ENCODE data around the gene PAMR1. TPM values are rescaled to one million over a fixed set of nuclear protein-coding genes. Genes with fewer than 3 reads are reported as not detected.

PAMR1 gene
- total RNA-seq, 1 experiment from 2014 or later = 0.62 TPM

GRCh38 chr11:35474688-35475087, 50.7 kb downstream of the PAMR1 start:
- CTCF ChIA-PET = no interaction called here
- H3K9me3 ChIP-seq (ENCODE audit: low read depth, low read length, poor library complexity, severe bottlenecking) = no peaks in the 10 kb centered on the region
- POLR2A ChIA-PET (ENCODE audit: low non-redundant PET) = no interaction called here
- H3K4me3 ChIP-seq (ENCODE audit: low read depth, low read length, poor library complexity, severe bottlenecking) = no peak overlapping the region
- H3K27ac ChIP-seq (ENCODE audit: low read depth, low read length, poor library complexity, severe bottlenecking) = no peak overlapping the region
- BruUV-seq (replicated peaks) = no TSS peak
- H3K4me1 ChIP-seq (ENCODE audit: insufficient read depth, low read length, poor library complexity, severe bottlenecking) = peaks cover 5% of the 10 kb centered on the region
- intact Hi-C loops (cut with micrococcal nuclease; ENCODE audit: unreplicated experiment) = no loop called here
- no peaks in the 10 kb centered on the region for H3K36me3 ChIP-seq (ENCODE audit: insufficient read depth, low read length, poor library complexity, severe bottlenecking)
- TF ChIP-seq EZH2 (IDR thresholded peaks at IDR 0.05; ENCODE audit: borderline replicate concordance, low read depth, low read length, poor library complexity, severe bottlenecking) = no peak
- H3K27me3 ChIP-seq (replicated peaks; ENCODE audit: insufficient read depth, low read depth, low read length, poor library complexity) = peaks cover 8% of the 10 kb centered on the region
- DNase-seq (ENCODE audit: low spot score) = peak; percentile 63

GRCh38 chr11:35473795-35474374, 51.5 kb downstream of the PAMR1 start:
- CTCF ChIA-PET = no interaction called here
- TF ChIP-seq EZH2 (IDR thresholded peaks at IDR 0.05; ENCODE audit: borderline replicate concordance, low read depth, low read length, poor library complexity, severe bottlenecking) = no peak
- TF ChIP-seq CTCF (conservative IDR thresholded peaks at IDR 0.05; ENCODE audit: low read depth, low read length) = no peak
- BruUV-seq (replicated peaks) = no TSS peak

GRCh38 chr11:35470616-35471015, 54.8 kb downstream of the PAMR1 start:
- no TSS peak for BruUV-seq (replicated peaks)
- intact Hi-C loops (cut with micrococcal nuclease; ENCODE audit: unreplicated experiment) = no loop called here

More at GRCh38 chr11:35473795-35474374, 51.5 kb downstream of the PAMR1 start:
- Histone ChIP-seq H3K4me1 (ENCODE audit: insufficient read depth, low read length, poor library complexity, severe bottlenecking) (peaks cover 5% of the 10 kb centered on the region), H3K9me3 (ENCODE audit: low read depth, low read length, poor library complexity, severe bottlenecking) (no peaks in the 10 kb centered on the region), H3K36me3 (ENCODE audit: insufficient read depth, low read length, poor library complexity, severe bottlenecking) (no peaks in the 10 kb centered on the region), H3K27me3 (replicated peaks; ENCODE audit: insufficient read depth, low read depth, low read length, poor library complexity) (no peaks in the 10 kb centered on the region), H3K27ac (ENCODE audit: low read depth, low read length, poor library complexity, severe bottlenecking) (no peak overlapping the region), H3K4me3 (ENCODE audit: low read depth, low read length, poor library complexity, severe bottlenecking) (no peak overlapping the region)
- DNase-seq (ENCODE audit: low spot score) = no peak
- intact Hi-C loops (cut with micrococcal nuclease; ENCODE audit: unreplicated experiment) = no loop called here
- POLR2A ChIA-PET (ENCODE audit: low non-redundant PET) = no interaction called here

More at GRCh38 chr11:35470616-35471015, 54.8 kb downstream of the PAMR1 start:
- ChIA-PET POLR2A (ENCODE audit: low non-redundant PET) (no interaction called here), CTCF (interaction anchor here (0.6 kb wide), 1 partner anchor 153 kb away, joined by 3 read pairs; no protein-coding TSS in a partner anchor)
- peaks cover 15% of the 10 kb centered on the region for H3K27me3 ChIP-seq (replicated peaks; ENCODE audit: insufficient read depth, low read depth, low read length, poor library complexity)
- no peak for TF ChIP-seq EZH2 (IDR thresholded peaks at IDR 0.05; ENCODE audit: borderline replicate concordance, low read depth, low read length, poor library complexity, severe bottlenecking)
- no peak for TF ChIP-seq CTCF (conservative IDR thresholded peaks at IDR 0.05; ENCODE audit: low read depth, low read length)
- H3K4me3 ChIP-seq (ENCODE audit: low read depth, low read length, poor library complexity, severe bottlenecking) = no peak overlapping the region
- H3K27ac ChIP-seq (ENCODE audit: low read depth, low read length, poor library complexity, severe bottlenecking) = no peak overlapping the region
- peaks cover 5% of the 10 kb centered on the region for H3K4me1 ChIP-seq (ENCODE audit: insufficient read depth, low read length, poor library complexity, severe bottlenecking)
- DNase-seq (ENCODE audit: low spot score) = no peak
- H3K9me3 ChIP-seq (ENCODE audit: low read depth, low read length, poor library complexity, severe bottlenecking) = no peaks in the 10 kb centered on the region
- no peaks in the 10 kb centered on the region for H3K36me3 ChIP-seq (ENCODE audit: insufficient read depth, low read length, poor library complexity, severe bottlenecking)

Measured in A673 (cell line).